Esophagus (tissue), 2 donors: ENCODE data around the gene C2orf80. TPM values are rescaled to one million over a fixed set of nuclear protein-coding genes. Genes with fewer than 3 reads are reported as not detected.

ENCODE experiments used
- H3K27ac ChIP-seq, 2 donors: one replicate each; pipeline ENCODE4 v1.5.1; 2013; ENCODE audit warnings: low read depth in 2 of 2, mild to moderate bottlenecking in 2 of 2, inconsistent platforms in 1 of 2, low read length in 1 of 2, moderate library complexity in 1 of 2
- H3K27me3 ChIP-seq, 2 donors: one replicate each; pipeline ENCODE4 v1.6.1; 2013; ENCODE audit warnings: low read length in 2 of 2, control low read depth in 1 of 2, mild to moderate bottlenecking in 1 of 2; ENCODE audit not compliant: insufficient read depth in 2 of 2, control insufficient read depth in 1 of 2
- H3K36me3 ChIP-seq, 2 donors: one replicate each; pipeline ENCODE4 v1.6.1; 2013; ENCODE audit warnings: low read length in 1 of 2; ENCODE audit not compliant: control insufficient read depth in 2 of 2, insufficient read depth in 2 of 2
- H3K4me1 ChIP-seq, 2 donors: one replicate each; pipeline ENCODE4 v1.6.1; 2013; ENCODE audit warnings: low read length in 1 of 2; ENCODE audit not compliant: control insufficient read depth in 2 of 2, insufficient read depth in 2 of 2
- H3K4me3 ChIP-seq, 2 donors: one replicate each; pipeline ENCODE4 v1.5.1; 2013; ENCODE audit warnings: low read length in 2 of 2, mild to moderate bottlenecking in 2 of 2, low read depth in 1 of 2, moderate library complexity in 1 of 2
- H3K9me3 ChIP-seq, 2 donors: one replicate each; pipeline ENCODE4 v1.6.1; 2013; ENCODE audit warnings: mild to moderate bottlenecking in 2 of 2, low read depth in 1 of 2, low read length in 1 of 2, moderate library complexity in 1 of 2; ENCODE audit not compliant: control insufficient read depth in 2 of 2, insufficient read depth in 1 of 2
- WGBS, 2 donors: extraction: QIAGEN DNeasy Blood & Tissue Kit; methylation state at CpG; one replicate each; pipeline ENCODE4 v1.1.7; 2013; 5-methylcytosine and 5-hydroxymethylcytosine counted together
- polyA plus RNA-seq, 2 donors: library from polyadenylated mRNA; stranded (reverse); fragments of 200-250 nt; gene quantifications; one replicate each; pipeline ENCODE4 v1.2.3, GENCODE V29; 2013
- donor health status: healthy with polysubstance abuse.
- donor health status: Bipolar disorder and iron deficiency.

C2orf80 gene
- polyA plus RNA-seq, 2 donors = not detected

DNA sequence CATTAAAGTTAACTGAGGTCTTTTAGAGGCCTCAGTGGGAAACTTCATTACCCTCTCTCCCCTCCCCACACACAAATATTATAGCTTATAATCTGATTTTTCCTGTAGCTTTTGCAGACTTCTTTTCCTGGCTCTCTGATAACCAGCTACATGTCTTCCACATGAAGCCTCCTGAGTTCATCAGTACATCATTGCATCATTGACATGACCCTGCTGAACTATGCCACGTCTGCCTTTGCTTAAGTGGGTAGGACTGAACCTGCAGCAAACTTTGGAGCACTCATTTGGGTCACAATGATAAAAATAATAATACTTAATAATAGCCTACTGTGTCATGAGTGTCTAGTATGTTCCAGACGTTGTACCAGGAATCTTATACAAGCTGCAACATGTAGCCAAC lies 33.4 kb downstream of the C2orf80 start:
- H3K27me3 ChIP-seq = no peaks in the 10 kb centered on the region
- WGBS, 2 donors = 54 to 70% methylated on average over 2 of the region's 2 CpGs
- no peak overlapping the region for H3K4me3 ChIP-seq
- H3K4me1 ChIP-seq = no peaks in the 10 kb centered on the region
- H3K9me3 ChIP-seq = no peaks in the 10 kb centered on the region
- no peaks in the 10 kb centered on the region for H3K36me3 ChIP-seq
- no peak overlapping the region for H3K27ac ChIP-seq

DNA sequence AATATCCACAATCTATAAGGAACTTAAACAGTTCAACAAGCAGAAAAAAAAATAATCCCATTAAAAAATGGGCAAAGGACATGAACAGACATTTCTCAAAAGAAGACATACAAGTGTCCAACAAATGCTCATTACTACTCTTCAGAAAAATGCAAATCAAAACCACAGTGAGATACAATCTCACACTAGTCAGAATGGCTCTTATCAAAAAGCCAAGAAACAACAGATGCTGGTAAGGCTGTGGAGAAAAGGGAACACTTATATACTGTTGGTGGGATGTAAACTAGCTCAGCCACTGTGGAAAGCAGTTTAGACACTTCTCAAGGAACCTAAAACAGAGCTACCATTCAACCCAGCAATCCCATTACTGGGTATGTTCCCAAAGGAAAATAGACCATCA lies 36.7 kb downstream of the C2orf80 start:
- Histone ChIP-seq H3K4me1 (no peaks in the 10 kb centered on the region), H3K27me3 (no peaks in the 10 kb centered on the region), H3K4me3 (no peak overlapping the region), H3K36me3 (no peaks in the 10 kb centered on the region), H3K27ac (no peak overlapping the region), H3K9me3 (no peaks in the 10 kb centered on the region)

DNA sequence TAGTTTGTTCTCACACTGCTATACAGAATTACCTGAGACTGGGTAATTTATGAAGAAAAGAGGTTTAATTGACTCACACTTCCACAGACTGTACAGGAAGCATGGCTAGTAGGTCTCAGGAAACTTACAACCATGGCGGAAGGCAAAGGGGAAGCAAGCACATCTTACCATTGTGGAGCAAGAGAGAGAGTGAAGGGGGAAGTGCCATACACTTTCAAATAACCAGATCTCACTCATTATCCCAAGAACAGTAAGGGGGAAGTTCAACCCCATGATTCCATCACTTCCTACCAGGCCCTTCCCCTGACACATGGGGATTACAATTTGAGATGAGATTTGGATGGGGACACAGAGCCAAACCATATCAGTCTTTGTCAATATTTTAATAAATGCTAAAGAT lies 38.9 kb downstream of the C2orf80 start:
- H3K36me3 ChIP-seq = no peaks in the 10 kb centered on the region
- no peaks in the 10 kb centered on the region for H3K9me3 ChIP-seq
- no peaks in the 10 kb centered on the region for H3K4me1 ChIP-seq
- H3K27me3 ChIP-seq = no peaks in the 10 kb centered on the region
- no peak overlapping the region for H3K4me3 ChIP-seq
- 81 to 85% methylated on average over 1 of the region's 1 CpG for WGBS, 2 donors
- no peak overlapping the region for H3K27ac ChIP-seq

DNA sequence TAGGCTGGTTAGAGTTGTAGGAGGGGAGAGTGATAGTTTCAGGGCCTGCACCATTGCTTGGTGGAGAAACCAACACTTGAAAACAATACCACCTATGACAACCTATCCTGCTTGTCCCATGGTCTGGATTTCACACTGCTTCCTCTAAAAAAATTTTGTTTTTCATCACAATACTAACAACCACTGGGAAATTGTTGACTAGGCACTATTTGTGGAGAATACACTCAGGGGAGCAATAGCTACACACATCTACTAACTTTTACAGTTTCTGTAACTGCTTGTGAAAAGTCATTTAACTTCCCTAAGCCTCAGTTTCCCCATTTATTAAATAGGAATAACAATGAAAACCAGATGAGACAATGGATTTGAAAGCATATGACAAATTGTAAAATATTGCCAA lies 39.7 kb downstream of the C2orf80 start:
- no peaks in the 10 kb centered on the region for H3K36me3 ChIP-seq
- no peaks in the 10 kb centered on the region for H3K9me3 ChIP-seq
- H3K4me3 ChIP-seq = no peak overlapping the region
- H3K27me3 ChIP-seq = no peaks in the 10 kb centered on the region
- H3K4me1 ChIP-seq = no peaks in the 10 kb centered on the region
- no peak overlapping the region for H3K27ac ChIP-seq

DNA sequence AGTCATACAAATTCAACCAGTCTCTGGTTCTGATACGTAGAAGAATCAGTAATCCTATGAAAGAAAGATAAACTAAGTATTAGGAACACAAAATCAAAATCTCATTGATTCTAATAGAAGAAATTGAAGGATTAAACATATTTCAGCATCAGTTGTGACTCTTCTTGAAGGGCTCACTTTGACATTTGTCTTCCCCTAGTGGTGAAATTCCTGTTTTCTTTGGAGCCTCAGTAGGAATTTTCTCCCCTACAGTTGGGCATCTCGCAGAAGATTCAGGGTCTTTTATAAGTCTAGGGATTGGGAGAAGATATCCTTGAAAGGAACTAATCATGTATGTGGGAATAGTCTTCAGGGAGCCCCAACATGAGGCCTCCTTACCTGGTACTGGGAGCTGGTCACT lies 41.0 kb downstream of the C2orf80 start:
- Histone ChIP-seq H3K4me1 (no peaks in the 10 kb centered on the region), H3K27ac (no peak overlapping the region), H3K4me3 (no peak overlapping the region), H3K9me3 (no peaks in the 10 kb centered on the region), H3K36me3 (no peaks in the 10 kb centered on the region), H3K27me3 (no peaks in the 10 kb centered on the region)
- 74 to 75% methylated on average over 2 of the region's 2 CpGs for WGBS, 2 donors

DNA sequence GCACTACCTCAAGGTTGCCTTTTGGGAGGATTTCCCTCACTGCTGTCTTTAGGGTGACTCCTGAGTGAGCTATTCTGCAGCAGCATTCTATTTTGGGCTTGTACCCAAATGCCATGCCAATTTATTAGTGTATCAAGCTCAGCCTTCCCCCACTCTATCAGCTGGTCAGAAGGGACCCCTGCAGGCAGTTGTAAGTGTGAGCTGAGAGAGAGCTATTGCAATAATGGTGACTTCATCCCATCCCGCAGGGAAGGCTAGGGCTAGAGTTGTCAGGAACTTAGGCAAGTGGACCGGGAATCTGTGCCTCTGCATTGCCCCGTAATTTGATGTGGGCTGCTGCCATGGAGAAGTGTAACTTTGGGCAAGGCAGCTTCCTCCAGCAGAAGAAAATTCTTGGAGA lies 42.1 kb downstream of the C2orf80 start:
- Histone ChIP-seq H3K36me3 (no peaks in the 10 kb centered on the region), H3K27ac (no peak overlapping the region), H3K9me3 (no peaks in the 10 kb centered on the region), H3K4me3 (no peak overlapping the region), H3K27me3 (no peaks in the 10 kb centered on the region), H3K4me1 (no peaks in the 10 kb centered on the region)
- WGBS, 2 donors = 83 to 86% methylated on average over 3 of the region's 3 CpGs

DNA sequence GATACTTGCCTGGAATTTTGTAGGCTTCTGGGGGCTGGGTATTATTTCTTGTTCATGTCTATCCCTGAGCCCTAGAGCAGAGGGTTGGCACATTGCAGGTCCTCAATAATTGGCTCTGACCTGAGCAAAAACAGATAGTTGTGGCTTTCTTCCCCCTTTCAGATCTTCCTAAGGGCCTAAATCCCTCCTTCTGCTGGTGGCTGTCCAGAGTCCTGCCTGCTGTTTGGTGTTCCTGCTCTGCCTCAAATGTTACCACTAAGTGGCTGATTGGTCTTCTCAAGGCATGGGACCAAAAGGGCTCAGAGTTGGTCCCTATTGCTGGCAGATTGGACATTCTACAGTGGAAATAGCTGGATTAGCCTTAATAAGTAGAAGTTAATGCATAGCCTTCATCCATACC lies 42.8 kb downstream of the C2orf80 start:
- Histone ChIP-seq H3K27me3 (no peaks in the 10 kb centered on the region), H3K4me3 (no peak overlapping the region), H3K27ac (no peak overlapping the region), H3K4me1 (no peaks in the 10 kb centered on the region), H3K36me3 (no peaks in the 10 kb centered on the region), H3K9me3 (no peaks in the 10 kb centered on the region)

DNA sequence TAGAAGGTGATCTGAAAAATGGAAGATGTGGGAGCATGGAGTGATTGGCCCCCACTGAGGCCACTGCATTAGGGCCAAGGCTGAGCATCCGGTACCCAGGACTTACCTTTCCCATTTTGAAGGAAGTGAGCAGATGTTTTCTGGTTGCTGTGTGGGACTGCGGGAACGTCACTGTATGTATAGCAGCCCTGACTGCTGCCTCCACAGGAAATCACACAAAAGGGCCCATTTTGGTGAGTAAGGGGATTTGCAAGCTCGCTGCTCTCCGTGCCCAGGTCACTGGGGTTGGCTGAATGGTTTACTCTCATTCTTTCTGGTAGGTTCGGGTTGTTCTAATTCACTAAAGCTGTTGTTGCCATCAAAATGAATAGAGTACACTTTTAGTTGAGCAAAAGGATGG lies 43.8 kb downstream of the C2orf80 start, which contains the start of gene CRYGB:
Gene CRYGB (minus strand): TSS at position 153 of the 400 bp plus-strand sequence. CDS start 38 bp downstream, at position 115.
- H3K4me3 ChIP-seq = no peak within 1 kb of the TSS
- H3K4me1 ChIP-seq = no peaks in the 10 kb centered on the region
- no peak within 1 kb of the TSS for H3K27ac ChIP-seq
- 68% methylated on average over 6 of the region's 6 CpGs for WGBS, 2 donors
- no peaks in the 10 kb centered on the region for H3K36me3 ChIP-seq
- H3K9me3 ChIP-seq = no peaks in the 10 kb centered on the region
- H3K27me3 ChIP-seq = no peaks in the 10 kb centered on the region

DNA sequence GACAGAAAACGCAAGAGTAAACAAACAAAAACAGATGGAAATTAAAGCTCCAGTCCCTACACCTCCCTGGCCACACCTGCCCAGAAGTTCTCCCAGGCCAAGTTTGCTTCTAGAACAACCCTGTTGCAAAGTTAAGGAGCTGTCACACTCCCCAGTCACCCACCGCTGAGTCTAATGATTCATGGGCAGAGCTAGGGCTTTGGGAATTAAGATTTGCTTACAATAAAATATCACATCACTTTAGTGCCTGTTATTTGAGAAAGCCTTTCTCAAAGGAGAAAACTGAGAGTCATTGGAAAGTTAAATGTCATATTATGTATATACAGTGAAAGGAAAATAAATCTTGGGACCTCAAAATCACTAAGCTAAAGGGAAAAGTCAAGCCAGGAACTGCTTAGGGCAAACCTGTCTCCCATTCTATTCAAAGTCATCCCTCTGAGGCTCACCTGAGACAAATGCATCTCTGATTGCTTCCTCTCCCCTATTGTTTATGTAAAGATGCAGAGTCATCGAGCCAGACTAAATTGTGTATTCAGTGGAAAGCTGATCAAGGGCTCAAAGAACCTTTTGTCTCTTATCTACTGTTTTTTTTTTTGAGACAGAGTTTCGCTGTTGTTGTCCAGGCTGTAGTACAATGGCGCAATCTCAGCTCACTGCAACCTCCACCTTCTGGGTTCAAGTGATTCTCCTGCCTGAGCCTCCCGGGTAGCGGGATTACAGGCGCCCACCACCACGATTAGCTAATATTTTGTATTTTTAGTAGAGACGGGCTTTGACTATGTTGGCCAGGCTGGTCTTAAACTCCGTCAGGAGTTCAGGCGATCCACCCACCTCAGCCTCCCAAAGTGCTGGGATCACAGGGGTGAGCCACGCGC lies 46.7 kb downstream of the C2orf80 start:
- Histone ChIP-seq H3K27ac (no peak overlapping the region), H3K9me3 (no peaks in the 10 kb centered on the region), H3K4me3 (no peak overlapping the region), H3K27me3 (no peaks in the 10 kb centered on the region), H3K4me1 (no peaks in the 10 kb centered on the region), H3K36me3 (no peaks in the 10 kb centered on the region)
- WGBS, 2 donors = 55% methylated on average over 12 to 13 of the region's 14 CpGs

DNA sequence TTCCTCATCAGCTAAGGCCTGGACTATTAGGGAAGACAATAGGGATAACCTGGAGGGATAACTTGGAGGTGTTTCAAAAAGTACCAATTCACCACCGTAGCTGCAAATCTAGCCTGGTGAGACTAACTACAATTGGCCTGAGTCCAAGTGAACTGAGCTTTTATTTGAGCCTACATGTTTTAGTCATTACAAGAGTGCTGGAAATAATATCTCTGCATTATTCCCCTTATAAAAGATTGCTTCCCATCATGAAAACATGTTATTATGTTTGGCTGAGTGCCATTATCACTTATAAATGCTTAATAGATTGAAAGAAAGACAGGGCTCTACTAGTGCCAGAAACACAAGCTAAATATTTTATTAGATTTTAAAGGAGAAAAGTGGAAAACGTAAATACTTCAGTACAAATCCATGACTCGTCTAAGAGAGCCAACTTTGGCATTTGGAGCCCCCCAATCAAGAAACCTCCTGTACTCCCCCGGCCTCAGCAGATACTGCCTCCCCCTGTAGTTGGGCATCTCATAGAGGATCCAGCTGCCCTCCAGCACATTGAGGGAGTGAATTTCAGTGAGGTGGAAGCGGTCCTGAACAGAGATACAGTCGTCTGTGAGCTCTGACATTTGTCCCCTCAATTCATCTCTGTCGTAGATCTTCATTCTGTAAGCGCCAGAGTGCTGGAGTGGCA lies 47.4 kb downstream of the C2orf80 start:
- Histone ChIP-seq H3K27ac (no peak overlapping the region), H3K36me3 (no peaks in the 10 kb centered on the region), H3K9me3 (no peaks in the 10 kb centered on the region), H3K27me3 (no peaks in the 10 kb centered on the region), H3K4me3 (no peak overlapping the region), H3K4me1 (no peaks in the 10 kb centered on the region)
- whole genome bisulfite sequencing, 2 donors = 30 to 35% methylated on average over 8 of the region's 8 CpGs
